KMS-11 (cell line): ENCODE data around the gene ARHGEF28.

Experiments
- H2AFZ ChIP-seq: fragments of 200-600 bp; sonication (generic); 2 replicates; pipeline ENCODE4 v1.6.1; 2016; ENCODE audit warnings: antibody characterized with exemption, mixed run types, low read depth
- H3K27ac ChIP-seq: fragments of 200-600 bp; sonication (generic); 2 replicates; pipeline ENCODE4 v1.6.1; 2016; ENCODE audit warnings: mild to moderate bottlenecking, mixed run types
- H3K27me3 ChIP-seq: fragments of 200-600 bp; sonication (generic); 2 replicates; pipeline ENCODE4 v1.6.1; 2017; ENCODE audit warnings: mild to moderate bottlenecking, low read depth, mixed run types, moderate library complexity; ENCODE audit not compliant: insufficient read depth
- H3K36me3 ChIP-seq: fragments of 200-600 bp; sonication (generic); 2 replicates; pipeline ENCODE4 v1.6.1; 2017; ENCODE audit warnings: mild to moderate bottlenecking, mixed run types; ENCODE audit not compliant: insufficient read depth
- H3K4me1 ChIP-seq: fragments of 200-600 bp; sonication (generic); 2 replicates; pipeline ENCODE4 v1.6.1; 2016; ENCODE audit warnings: mild to moderate bottlenecking, low read depth, mixed run types; ENCODE audit not compliant: poor library complexity, severe bottlenecking
- H3K4me2 ChIP-seq: fragments of 200-600 bp; sonication (generic); 2 replicates; pipeline ENCODE4 v1.7.0; 2016; ENCODE audit warnings: mild to moderate bottlenecking, mixed run types
- H3K4me3 ChIP-seq: fragments of 200-600 bp; sonication (generic); IDR thresholded peaks from 2 replicates; pipeline ENCODE4 v1.6.1; 2017; ENCODE audit warnings: low read depth, low read length, mixed read lengths; ENCODE audit not compliant: insufficient read depth
- H3K79me2 ChIP-seq: fragments of 200-600 bp; sonication (generic); 2 replicates; pipeline ENCODE4 v1.6.1; 2016; ENCODE audit warnings: low read depth, mixed run types; ENCODE audit not compliant: insufficient read depth
- H3K9ac ChIP-seq: fragments of 200-600 bp; sonication (generic); 2 replicates; pipeline ENCODE4 v1.6.1; 2016; ENCODE audit warnings: mild to moderate bottlenecking, mixed run types
- H4K20me1 ChIP-seq: fragments of 200-600 bp; sonication (generic); 2 replicates; pipeline ENCODE4 v1.6.1; 2016; ENCODE audit warnings: mild to moderate bottlenecking, mixed run types; ENCODE audit not compliant: insufficient read depth
- CTCF ChIP-seq: fragments of 200-600 bp; sonication (generic); conservative IDR thresholded peaks from 2 replicates; pipeline ENCODE4 v1.6.1; 2017; ENCODE audit warnings: low read depth, mild to moderate bottlenecking, antibody characterized with exemption, low read length, moderate library complexity, mixed read lengths

ARHGEF28 gene

GRCh38 chr5:73862796-73863195 lies 236.8 kb downstream of the ARHGEF28 start:
- H3K4me2 ChIP-seq: no peak overlapping the region
- peaks cover 26% of the 10 kb centered on the region for H3K4me1 ChIP-seq
- H2AFZ ChIP-seq: no peak overlapping the region
- H3K27ac ChIP-seq: no peak overlapping the region
- no peak for TF ChIP-seq CTCF
- H3K27me3 ChIP-seq: no peaks in the 10 kb centered on the region
- no peak overlapping the region for H3K4me3 ChIP-seq
- no peak overlapping the region for H3K9ac ChIP-seq
- no peaks in the 10 kb centered on the region for H3K79me2 ChIP-seq
- no peaks in the 10 kb centered on the region for H3K36me3 ChIP-seq
- H4K20me1 ChIP-seq: no peaks in the 10 kb centered on the region

- no peak overlapping the region for H2AFZ ChIP-seq
- H3K4me3 ChIP-seq: no peak overlapping the region
- H3K4me2 ChIP-seq: peak overlapping the region; percentile 47
- H3K27ac ChIP-seq: no peak overlapping the region
- H3K79me2 ChIP-seq: no peaks in the 10 kb centered on the region
- H3K36me3 ChIP-seq: no peaks in the 10 kb centered on the region
- H3K9ac ChIP-seq: no peak overlapping the region
- peaks cover 26% of the 10 kb centered on the region for H3K4me1 ChIP-seq
- H3K27me3 ChIP-seq: no peaks in the 10 kb centered on the region
- no peak for TF ChIP-seq CTCF
- no peaks in the 10 kb centered on the region for H4K20me1 ChIP-seq
Observed at GRCh38 chr5:73863876-73864275, 237.9 kb downstream of the ARHGEF28 start.

- TF ChIP-seq CTCF: no peak
- H3K4me2 ChIP-seq: no peak overlapping the region
- H3K4me1 ChIP-seq: peaks cover 26% of the 10 kb centered on the region
- H3K36me3 ChIP-seq: no peaks in the 10 kb centered on the region
- H3K27ac ChIP-seq: no peak overlapping the region
- H3K79me2 ChIP-seq: no peaks in the 10 kb centered on the region
- H2AFZ ChIP-seq: no peak overlapping the region
- no peak overlapping the region for H3K9ac ChIP-seq
- H4K20me1 ChIP-seq: no peaks in the 10 kb centered on the region
- no peak overlapping the region for H3K4me3 ChIP-seq
- H3K27me3 ChIP-seq: no peaks in the 10 kb centered on the region
Observed at GRCh38 chr5:73865315-73865714, 239.3 kb downstream of the ARHGEF28 start.

GRCh38 chr5:73867345-73868335 lies 241.6 kb downstream of the ARHGEF28 start:
- Histone ChIP-seq H3K4me2 (no peak overlapping the region), H3K4me1 (peaks cover 26% of the 10 kb centered on the region), H3K79me2 (no peaks in the 10 kb centered on the region), H3K27me3 (no peaks in the 10 kb centered on the region), H3K36me3 (no peaks in the 10 kb centered on the region), H3K4me3 (no peak overlapping the region), H2AFZ (no peak overlapping the region), H3K27ac (no peak overlapping the region), H3K9ac (no peak overlapping the region), H4K20me1 (no peaks in the 10 kb centered on the region)
- TF ChIP-seq CTCF: no peak
